Kidney epithelial cell (primary cell): ENCODE data around the gene SNX8. TPM values are rescaled to one million over a fixed set of nuclear protein-coding genes. Genes with fewer than 3 reads are reported as not detected.

Source experiments
- DNase-seq: peaks from one replicate; pipeline ENCODE4 v3.0.0-alpha.2; 2010; ENCODE audit warnings: low read depth
- H3K27me3 ChIP-seq: 2 replicates; pipeline ENCODE4 v1.6.0; 2011; ENCODE audit warnings: low read length; ENCODE audit not compliant: control insufficient read depth, insufficient read depth
- H3K36me3 ChIP-seq: 2 replicates; pipeline ENCODE4 v1.5.1; 2011; ENCODE audit warnings: low read length; ENCODE audit not compliant: control insufficient read depth, insufficient read depth
- H3K4me3 ChIP-seq: 2 replicates; pipeline ENCODE4 v1.5.1; 2011; ENCODE audit warnings: low read depth, mild to moderate bottlenecking, control low read depth, low read length
- CTCF ChIP-seq: IDR thresholded peaks from 2 replicates; pipeline ENCODE4 v1.5.1; 2011; ENCODE audit warnings: mild to moderate bottlenecking, moderate library complexity, low read length, control low read depth, inconsistent platforms; ENCODE audit not compliant: insufficient read depth, poor library complexity, severe bottlenecking
- total RNA-seq: library from RNA; depleted of rRNA; stranded (reverse); fragments of >200 nt; gene quantifications from 2 replicates; pipeline ENCODE4 v1.2.3, GENCODE V29; 2015

The SNX8 gene
- total RNA-seq, 1 donor from 2014 or later: 47.7 TPM

GRCh38 chr7:2223321-2223720 lies 90.9 kb downstream of the SNX8 start:
- Histone ChIP-seq H3K27me3 (no peaks in the 10 kb centered on the region), H3K4me3 (no peak overlapping the region), H3K36me3 (no peaks in the 10 kb centered on the region)
- TF ChIP-seq CTCF: no peak
- no peak for DNase-seq

- no peak for TF ChIP-seq CTCF
- Histone ChIP-seq H3K36me3 (no peaks in the 10 kb centered on the region), H3K27me3 (no peaks in the 10 kb centered on the region), H3K4me3 (no peak overlapping the region)
- no peak for DNase-seq
Measured at GRCh38 chr7:2222516-2222915, 91.7 kb downstream of the SNX8 start.

- H3K4me3 ChIP-seq: no peak overlapping the region
- no peak for TF ChIP-seq CTCF
- no peaks in the 10 kb centered on the region for H3K27me3 ChIP-seq
- peaks cover 3% of the 10 kb centered on the region for H3K36me3 ChIP-seq
- DNase-seq: no peak
Measured at GRCh38 chr7:2220954-2221353, 93.3 kb downstream of the SNX8 start.

GRCh38 chr7:2220506-2220905 lies 93.7 kb downstream of the SNX8 start:
- TF ChIP-seq CTCF: no peak
- Histone ChIP-seq H3K4me3 (no peak overlapping the region), H3K27me3 (no peaks in the 10 kb centered on the region), H3K36me3 (peaks cover 4% of the 10 kb centered on the region)
- no peak for DNase-seq

GRCh38 chr7:2220030-2220429 lies 94.2 kb downstream of the SNX8 start:
- no peak for TF ChIP-seq CTCF
- no peaks in the 10 kb centered on the region for H3K27me3 ChIP-seq
- H3K4me3 ChIP-seq: no peak overlapping the region
- peaks cover 4% of the 10 kb centered on the region for H3K36me3 ChIP-seq
- no peak for DNase-seq

- no peak for DNase-seq
- Histone ChIP-seq H3K27me3 (no peaks in the 10 kb centered on the region), H3K4me3 (no peak overlapping the region), H3K36me3 (peaks cover 4% of the 10 kb centered on the region)
- TF ChIP-seq CTCF: no peak
Measured at GRCh38 chr7:2219606-2220005, 94.6 kb downstream of the SNX8 start.
